Measurements from ENCODE around the gene SRP68. TPM values are rescaled to one million over a fixed set of nuclear protein-coding genes. Genes with fewer than 3 reads are reported as not detected.

The SRP68 gene
- total RNA-seq, 2 donors from 2014 or later, result 73.9 to 78.0 TPM

DNA sequence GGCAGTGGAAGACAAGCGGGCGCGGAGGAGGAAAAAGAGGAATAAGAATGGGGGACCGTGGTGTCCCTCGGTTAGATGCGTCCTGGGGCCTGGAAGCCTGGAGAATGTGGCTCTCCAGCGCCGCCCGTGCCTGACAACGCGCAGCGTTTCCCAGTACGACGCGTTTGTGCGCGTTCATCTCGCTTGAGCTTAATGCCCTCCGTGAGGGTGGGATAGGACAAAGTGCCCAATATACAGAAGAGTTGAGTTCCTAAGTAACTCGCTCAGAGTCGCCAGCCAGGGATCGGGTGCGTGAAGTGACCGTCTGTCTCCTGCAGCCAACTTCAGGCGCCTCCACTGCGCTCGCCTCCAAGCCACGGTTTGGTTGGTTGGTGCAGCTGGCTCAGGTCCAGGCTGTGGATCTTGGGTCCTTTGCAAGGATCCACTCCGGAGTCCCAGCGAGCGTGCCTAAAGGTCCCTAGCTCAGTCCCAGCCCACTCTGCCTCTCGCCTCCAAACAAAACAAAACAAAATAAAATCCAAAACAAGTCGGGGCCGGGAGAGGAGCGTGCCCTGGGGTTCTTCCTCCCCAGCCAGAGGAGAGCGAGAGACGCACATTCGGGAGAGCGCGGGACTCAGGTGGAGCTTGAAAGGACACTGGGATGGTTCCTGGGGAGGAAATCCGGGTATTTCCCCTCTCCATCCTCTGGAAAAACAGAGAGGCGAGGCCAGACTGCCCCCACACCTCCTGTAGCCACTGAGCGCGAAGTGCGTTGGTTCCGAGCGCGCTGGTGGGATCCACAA, 3.2 kb upstream of the SRP68 start:
- H3K9me3 Mint-ChIP-seq, result no peaks in the 10 kb centered on the region
- H3K4me3 ChIP-seq (ENCODE audit: low read length), result peak overlapping the region; percentile 9
- peaks cover 68% of the 10 kb centered on the region for H3K27me3 ChIP-seq (ENCODE audit: control insufficient read depth, insufficient read depth, low read length, poor library complexity, severe bottlenecking)

DNA sequence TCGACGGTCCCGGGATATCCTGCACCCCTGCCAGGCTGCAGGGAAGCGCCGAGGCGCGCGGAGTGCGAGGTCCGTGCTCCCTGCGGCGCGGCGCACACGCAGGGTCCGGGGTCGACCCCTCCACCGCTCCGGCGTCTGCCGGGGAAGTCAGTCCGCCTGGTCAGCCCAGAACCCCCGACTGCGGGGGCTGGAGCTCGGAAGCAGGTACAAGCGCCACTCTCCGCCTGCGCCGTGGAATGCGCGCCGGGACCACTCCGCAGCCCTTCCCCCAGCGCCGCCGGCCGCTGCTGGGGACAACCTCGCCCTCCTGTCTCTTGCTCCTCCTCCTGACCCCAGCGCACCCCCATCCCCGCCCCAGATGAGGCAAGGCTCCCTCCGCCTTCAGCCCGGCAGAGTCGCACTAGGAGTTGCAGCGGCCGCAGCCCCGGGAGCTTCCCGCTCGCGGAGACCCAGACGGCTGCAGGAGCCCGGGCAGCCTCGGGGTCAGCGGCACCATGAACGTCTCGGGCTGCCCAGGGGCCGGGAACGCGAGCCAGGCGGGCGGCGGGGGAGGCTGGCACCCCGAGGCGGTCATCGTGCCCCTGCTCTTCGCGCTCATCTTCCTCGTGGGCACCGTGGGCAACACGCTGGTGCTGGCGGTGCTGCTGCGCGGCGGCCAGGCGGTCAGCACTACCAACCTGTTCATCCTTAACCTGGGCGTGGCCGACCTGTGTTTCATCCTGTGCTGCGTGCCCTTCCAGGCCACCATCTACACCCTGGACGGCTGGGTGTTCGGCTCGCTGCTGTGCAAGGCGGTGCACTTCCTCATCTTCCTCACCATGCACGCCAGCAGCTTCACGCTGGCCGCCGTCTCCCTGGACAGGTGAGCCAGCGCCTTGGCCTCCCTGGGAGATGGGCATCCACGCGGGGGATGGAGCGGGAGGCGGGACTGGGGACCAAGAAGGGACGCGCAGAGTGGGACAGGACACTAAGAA, 2.4 kb upstream of the SRP68 start, which contains the start of gene GALR2:
GALR2 (plus strand) TSS at position 392 of the 974 bp plus-strand sequence; CDS start at position 495, 103 bp downstream.
- H3K4me3 ChIP-seq (ENCODE audit: low read length), result peak within 1 kb of the TSS; percentile 40

More for the DNA sequence above, 3.2 kb upstream of the SRP68 start:
- Mint-ChIP-seq H3K4me3 (peak overlapping the region; percentile 52), H3K36me3 (ENCODE audit: low read depth) (no peaks in the 10 kb centered on the region), H3K4me1 (peaks cover 28% of the 10 kb centered on the region), H3K27ac (no peak overlapping the region), H3K27me3 (ENCODE audit: insufficient read depth) (peaks cover 71% of the 10 kb centered on the region)
- H3K27ac ChIP-seq (ENCODE audit: low read depth, low read length), result no peak overlapping the region
- H3K9me3 ChIP-seq (ENCODE audit: control insufficient read depth, low read length), result no peaks in the 10 kb centered on the region
- TF ChIP-seq, protein P1, sequence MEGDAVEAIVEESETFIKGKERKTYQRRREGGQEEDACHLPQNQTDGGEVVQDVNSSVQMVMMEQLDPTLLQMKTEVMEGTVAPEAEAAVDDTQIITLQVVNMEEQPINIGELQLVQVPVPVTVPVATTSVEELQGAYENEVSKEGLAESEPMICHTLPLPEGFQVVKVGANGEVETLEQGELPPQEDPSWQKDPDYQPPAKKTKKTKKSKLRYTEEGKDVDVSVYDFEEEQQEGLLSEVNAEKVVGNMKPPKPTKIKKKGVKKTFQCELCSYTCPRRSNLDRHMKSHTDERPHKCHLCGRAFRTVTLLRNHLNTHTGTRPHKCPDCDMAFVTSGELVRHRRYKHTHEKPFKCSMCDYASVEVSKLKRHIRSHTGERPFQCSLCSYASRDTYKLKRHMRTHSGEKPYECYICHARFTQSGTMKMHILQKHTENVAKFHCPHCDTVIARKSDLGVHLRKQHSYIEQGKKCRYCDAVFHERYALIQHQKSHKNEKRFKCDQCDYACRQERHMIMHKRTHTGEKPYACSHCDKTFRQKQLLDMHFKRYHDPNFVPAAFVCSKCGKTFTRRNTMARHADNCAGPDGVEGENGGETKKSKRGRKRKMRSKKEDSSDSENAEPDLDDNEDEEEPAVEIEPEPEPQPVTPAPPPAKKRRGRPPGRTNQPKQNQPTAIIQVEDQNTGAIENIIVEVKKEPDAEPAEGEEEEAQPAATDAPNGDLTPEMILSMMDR (conservative IDR thresholded peaks at IDR 0.05), result peak; percentile 68
- peak; percentile 90 for DNase-seq
- peaks cover 16% of the 10 kb centered on the region for H3K4me1 ChIP-seq (ENCODE audit: control insufficient read depth, insufficient read depth, low read length)
- H3K9ac ChIP-seq (ENCODE audit: extremely low read depth, low read length, poor library complexity, severe bottlenecking), result no peak overlapping the region
- no peaks in the 10 kb centered on the region for H3K36me3 ChIP-seq (ENCODE audit: control insufficient read depth, insufficient read depth, low read length)
- WGBS, 2 experiments (ENCODE audit: insufficient coverage in 1 of 2, insufficient read length in 1 of 2), result 4 to 6% methylated on average over 27 to 47 of the region's 48 CpGs

More for the DNA sequence above, 2.4 kb upstream of the SRP68 start, which contains the start of gene GALR2:
- peak within 1 kb of the TSS; percentile 52 for H3K4me3 Mint-ChIP-seq
- peaks cover 25% of the 10 kb centered on the region for H3K4me1 Mint-ChIP-seq
- peaks cover 7% of the 10 kb centered on the region for H3K4me1 ChIP-seq (ENCODE audit: control insufficient read depth, insufficient read depth, low read length)
- H3K36me3 ChIP-seq (ENCODE audit: control insufficient read depth, insufficient read depth, low read length), result no peaks in the 10 kb centered on the region
- no peak within 1 kb of the TSS for H3K9ac ChIP-seq (ENCODE audit: extremely low read depth, low read length, poor library complexity, severe bottlenecking)
- WGBS, 2 experiments (ENCODE audit: insufficient coverage in 1 of 2, insufficient read length in 1 of 2), result 5% methylated on average over 8 to 92 of the region's 92 CpGs
- peak; percentile 87 for DNase-seq
- H3K9me3 ChIP-seq (ENCODE audit: control insufficient read depth, low read length), result no peaks in the 10 kb centered on the region
- H3K27ac Mint-ChIP-seq, result no peak within 1 kb of the TSS
- H3K9me3 Mint-ChIP-seq, result no peaks in the 10 kb centered on the region
- no peak within 1 kb of the TSS for H3K27ac ChIP-seq (ENCODE audit: low read depth, low read length)
- TF ChIP-seq, protein P1 (conservative IDR thresholded peaks at IDR 0.05), result no peak
- H3K36me3 Mint-ChIP-seq (ENCODE audit: low read depth), result peaks cover 4% of the 10 kb centered on the region
- H3K27me3 Mint-ChIP-seq (ENCODE audit: insufficient read depth), result peaks cover 68% of the 10 kb centered on the region
- peaks cover 65% of the 10 kb centered on the region for H3K27me3 ChIP-seq (ENCODE audit: control insufficient read depth, insufficient read depth, low read length, poor library complexity, severe bottlenecking)

Data from endodermal cell (in vitro differentiated cells).